ENCODE data around the gene SPOCK1. TPM values are rescaled to one million over a fixed set of nuclear protein-coding genes. Genes with fewer than 3 reads are reported as not detected.

SPOCK1 gene
- total RNA-seq, 1 donor from 2014 or later, result not detected

DNA sequence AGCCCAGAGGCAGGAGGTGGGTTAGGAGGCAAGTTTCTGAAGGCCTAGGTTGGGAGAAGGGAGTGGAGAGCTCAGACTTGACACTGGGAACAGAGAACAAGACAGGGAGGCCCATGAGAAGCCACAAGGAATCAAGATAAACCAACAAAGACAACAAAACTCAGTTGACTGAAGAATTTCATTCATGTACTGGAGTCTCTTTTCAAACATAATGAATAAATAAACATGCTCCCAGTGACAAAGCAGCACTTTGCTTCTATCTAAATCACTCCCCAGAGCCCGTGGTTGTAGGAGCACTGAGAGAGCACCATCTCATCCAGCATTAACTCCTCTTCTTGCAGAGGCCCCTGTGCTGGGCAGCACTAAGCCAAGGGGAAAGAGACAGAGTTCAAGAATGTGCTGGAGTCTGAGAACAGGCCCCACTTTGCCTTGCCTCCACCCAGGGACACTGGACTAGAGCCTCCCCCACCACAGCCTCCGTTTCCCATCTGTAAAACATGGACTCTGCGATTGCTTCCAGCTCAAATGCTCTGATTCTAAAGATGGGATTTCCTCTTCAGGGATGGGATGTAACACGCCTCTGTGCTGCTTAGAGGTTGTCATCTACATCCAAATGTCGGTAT lies 282.0 kb downstream of the SPOCK1 start:
- no peaks in the 10 kb centered on the region for H3K27me3 Mint-ChIP-seq (ENCODE audit: low read depth)
- H3K27ac Mint-ChIP-seq, result no peak overlapping the region
- no peaks in the 10 kb centered on the region for H3K4me1 Mint-ChIP-seq (ENCODE audit: low read depth)
- intact Hi-C loops (cut with micrococcal nuclease), result no loop called here
- no peak overlapping the region for H3K4me3 Mint-ChIP-seq (ENCODE audit: low read depth)
- no peak for DNase-seq (ENCODE audit: low spot score)
- H3K36me3 Mint-ChIP-seq (ENCODE audit: low read depth), result no peaks in the 10 kb centered on the region
- H3K9me3 Mint-ChIP-seq, result no peaks in the 10 kb centered on the region

DNA sequence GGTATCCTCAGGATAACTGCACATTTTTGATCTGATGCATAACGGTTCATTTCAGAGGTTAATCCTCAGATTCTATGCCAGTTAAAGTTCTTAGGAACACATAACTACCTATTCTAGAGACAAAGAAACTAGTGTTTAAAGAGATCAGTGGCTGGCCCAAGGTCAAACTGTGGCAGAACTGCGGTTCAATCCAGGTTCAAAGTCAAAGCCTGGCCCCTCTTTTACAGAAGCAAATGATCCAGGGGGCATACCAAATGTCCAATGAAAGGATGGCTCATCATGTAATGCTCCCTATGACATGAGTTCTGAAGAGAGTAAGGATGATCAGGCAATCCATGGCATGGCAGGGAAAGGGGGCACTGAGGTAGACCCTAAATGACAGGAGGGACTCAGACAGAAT lies 283.3 kb downstream of the SPOCK1 start:
- Mint-ChIP-seq H3K9me3 (no peaks in the 10 kb centered on the region), H3K4me3 (ENCODE audit: low read depth) (no peak overlapping the region), H3K27me3 (ENCODE audit: low read depth) (no peaks in the 10 kb centered on the region), H3K4me1 (ENCODE audit: low read depth) (no peaks in the 10 kb centered on the region), H3K36me3 (ENCODE audit: low read depth) (no peaks in the 10 kb centered on the region), H3K27ac (no peak overlapping the region)
- intact Hi-C loops (cut with micrococcal nuclease), result no loop called here
- no peak for DNase-seq (ENCODE audit: low spot score)

DNA sequence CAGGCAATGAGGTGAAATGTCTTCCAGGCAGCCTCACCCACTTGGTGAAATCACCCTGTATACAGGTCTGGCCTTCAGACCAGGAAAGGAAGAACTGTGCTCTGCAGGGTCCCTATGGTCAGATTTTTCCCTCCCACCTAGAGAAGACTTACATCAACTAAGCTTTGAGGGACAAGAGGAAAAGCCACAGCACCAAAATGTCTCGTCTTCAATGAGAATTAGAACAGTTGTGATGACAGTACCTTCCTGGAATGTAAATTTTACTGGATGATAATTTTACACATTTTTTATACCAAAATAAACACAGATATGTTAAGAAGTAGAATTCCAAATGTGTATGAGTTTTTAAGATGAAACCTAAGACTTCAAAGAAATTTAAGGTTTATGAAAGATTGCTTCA lies 283.9 kb downstream of the SPOCK1 start:
- Mint-ChIP-seq H3K4me1 (ENCODE audit: low read depth) (no peaks in the 10 kb centered on the region), H3K36me3 (ENCODE audit: low read depth) (no peaks in the 10 kb centered on the region), H3K27ac (no peak overlapping the region), H3K4me3 (ENCODE audit: low read depth) (no peak overlapping the region), H3K9me3 (no peaks in the 10 kb centered on the region), H3K27me3 (ENCODE audit: low read depth) (no peaks in the 10 kb centered on the region)
- intact Hi-C loops (cut with micrococcal nuclease), result no loop called here
- DNase-seq (ENCODE audit: low spot score), result no peak

DNA sequence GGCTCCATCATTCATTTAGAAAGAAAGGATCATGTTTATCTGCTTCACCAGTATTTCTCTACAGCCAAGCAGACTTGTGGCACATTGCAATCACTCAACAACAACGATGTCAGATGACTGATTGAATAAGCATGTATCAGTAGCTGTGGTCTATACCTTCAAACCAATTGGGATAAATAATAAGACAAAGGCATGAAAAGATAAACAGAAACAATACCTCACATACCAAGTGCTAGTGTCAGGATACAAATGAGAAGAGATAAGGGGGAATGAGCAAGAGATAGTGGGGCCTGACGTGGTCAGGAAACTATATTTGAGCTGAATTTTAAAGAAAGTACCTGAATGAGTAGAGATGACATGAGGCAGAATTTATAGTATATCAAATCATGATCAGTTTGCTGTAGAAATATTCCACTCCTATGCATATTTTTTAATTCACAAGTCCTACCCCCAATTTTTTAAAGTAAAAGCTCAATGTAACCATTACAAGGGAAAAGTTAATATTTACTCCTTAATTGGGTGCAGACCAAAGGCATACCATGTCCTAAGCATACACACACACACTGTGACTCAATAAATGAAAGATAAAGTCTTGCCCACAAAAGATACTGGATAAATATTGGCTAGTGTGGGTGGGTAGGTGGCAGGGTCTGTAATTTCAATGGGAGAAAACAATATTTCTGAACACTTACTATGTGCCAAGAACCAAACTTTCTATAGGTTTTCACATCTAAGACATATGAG lies 284.5 kb downstream of the SPOCK1 start:
- DNase-seq (ENCODE audit: low spot score), result no peak
- H3K4me3 Mint-ChIP-seq (ENCODE audit: low read depth), result no peak overlapping the region
- no peaks in the 10 kb centered on the region for H3K9me3 Mint-ChIP-seq
- H3K27ac Mint-ChIP-seq, result no peak overlapping the region
- no peaks in the 10 kb centered on the region for H3K36me3 Mint-ChIP-seq (ENCODE audit: low read depth)
- intact Hi-C loops (cut with micrococcal nuclease), result no loop called here
- no peaks in the 10 kb centered on the region for H3K4me1 Mint-ChIP-seq (ENCODE audit: low read depth)
- no peaks in the 10 kb centered on the region for H3K27me3 Mint-ChIP-seq (ENCODE audit: low read depth)

DNA sequence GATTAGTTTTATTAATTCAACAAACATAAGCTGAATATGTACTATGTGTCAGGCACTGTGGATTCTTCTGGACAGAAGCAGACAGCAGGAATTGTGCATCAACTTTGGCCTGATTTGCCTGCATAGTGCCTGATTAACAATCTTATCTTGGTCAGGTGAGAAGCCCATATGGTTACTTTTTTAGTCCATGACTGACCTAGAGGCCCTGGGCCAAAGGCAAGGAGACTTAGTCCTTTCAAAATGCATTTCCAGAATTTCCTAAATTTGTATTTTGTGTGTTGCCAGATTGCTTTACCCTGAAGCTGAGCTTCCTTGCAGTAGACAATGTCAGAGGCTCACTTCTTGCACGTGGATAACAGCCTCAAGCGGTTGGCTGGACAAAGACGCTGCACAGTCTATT lies 286.7 kb downstream of the SPOCK1 start:
- no peak overlapping the region for H3K27ac Mint-ChIP-seq
- H3K4me1 Mint-ChIP-seq (ENCODE audit: low read depth), result no peaks in the 10 kb centered on the region
- no peaks in the 10 kb centered on the region for H3K27me3 Mint-ChIP-seq (ENCODE audit: low read depth)
- H3K36me3 Mint-ChIP-seq (ENCODE audit: low read depth), result no peaks in the 10 kb centered on the region
- DNase-seq (ENCODE audit: low spot score), result no peak
- no peaks in the 10 kb centered on the region for H3K9me3 Mint-ChIP-seq
- no peak overlapping the region for H3K4me3 Mint-ChIP-seq (ENCODE audit: low read depth)
- intact Hi-C loops (cut with micrococcal nuclease), result no loop called here

DNA sequence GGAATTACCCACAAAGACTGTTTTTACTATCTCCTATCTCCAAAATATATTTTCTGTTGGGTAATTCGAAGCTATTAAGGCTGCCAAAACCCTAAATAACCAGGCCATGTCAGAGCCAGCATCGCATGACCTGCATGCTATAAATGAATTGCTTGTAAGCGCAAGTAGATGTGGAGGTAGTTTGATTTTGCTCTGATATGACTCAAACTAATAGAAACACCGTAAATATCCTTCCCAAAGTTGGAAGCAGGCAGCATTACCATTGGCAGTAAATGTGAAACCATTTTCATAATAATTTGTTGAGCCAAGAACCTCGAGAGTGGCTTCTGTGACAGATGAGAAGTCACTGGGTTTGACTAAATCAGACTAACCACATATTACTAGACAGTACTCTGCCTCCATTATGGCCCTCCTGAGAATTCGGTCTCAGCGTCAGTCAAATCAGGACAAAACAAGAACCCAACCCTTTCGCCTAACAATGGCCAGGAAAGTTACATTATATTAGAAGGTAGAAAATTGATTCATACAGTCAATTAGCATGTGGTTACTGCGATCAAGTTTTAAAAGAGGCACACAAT lies 289.8 kb downstream of the SPOCK1 start:
- H3K27me3 Mint-ChIP-seq (ENCODE audit: low read depth), result no peaks in the 10 kb centered on the region
- DNase-seq (ENCODE audit: low spot score), result no peak
- H3K4me3 Mint-ChIP-seq (ENCODE audit: low read depth), result no peak overlapping the region
- no peaks in the 10 kb centered on the region for H3K36me3 Mint-ChIP-seq (ENCODE audit: low read depth)
- intact Hi-C loops (cut with micrococcal nuclease), result no loop called here
- H3K9me3 Mint-ChIP-seq, result no peaks in the 10 kb centered on the region
- no peaks in the 10 kb centered on the region for H3K4me1 Mint-ChIP-seq (ENCODE audit: low read depth)
- H3K27ac Mint-ChIP-seq, result no peak overlapping the region

DNA sequence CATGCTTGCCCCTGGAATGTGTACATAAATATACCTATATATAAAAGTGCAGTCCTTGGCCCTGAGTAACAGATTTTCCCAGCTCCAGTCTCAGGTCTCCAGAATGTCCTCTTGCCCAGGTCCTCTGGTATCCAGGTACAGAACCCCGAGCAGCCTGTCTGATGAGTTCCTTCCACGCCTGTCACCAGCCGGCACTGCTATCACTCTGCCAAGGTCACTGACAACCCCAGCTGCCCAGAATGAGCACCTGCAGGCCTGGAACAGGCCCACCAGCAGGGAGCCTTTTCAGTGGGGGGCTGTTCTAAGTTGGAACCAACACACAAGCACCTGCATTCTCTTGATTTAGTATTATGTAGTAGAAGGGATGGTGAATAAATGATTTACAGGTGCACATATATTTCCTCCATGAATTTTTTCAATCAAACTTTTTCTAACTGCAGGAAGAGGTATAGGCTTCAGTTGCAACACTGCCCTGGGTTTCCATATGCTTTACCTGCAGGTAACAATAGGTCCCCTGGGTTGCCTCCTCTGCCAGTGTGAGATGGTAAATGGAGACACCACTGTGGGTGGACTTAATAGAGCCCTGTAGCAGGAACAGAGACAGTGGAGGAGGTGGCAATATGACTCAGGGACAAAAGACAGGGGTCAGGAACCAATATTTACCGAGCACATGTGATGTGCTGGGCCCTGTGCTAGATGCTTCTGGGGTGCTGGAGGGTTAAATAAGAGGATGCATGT lies 291.9 kb downstream of the SPOCK1 start:
- Mint-ChIP-seq H3K4me1 (ENCODE audit: low read depth) (no peaks in the 10 kb centered on the region), H3K36me3 (ENCODE audit: low read depth) (no peaks in the 10 kb centered on the region), H3K4me3 (ENCODE audit: low read depth) (no peak overlapping the region), H3K9me3 (no peaks in the 10 kb centered on the region), H3K27ac (no peak overlapping the region), H3K27me3 (ENCODE audit: low read depth) (no peaks in the 10 kb centered on the region)
- DNase-seq (ENCODE audit: low spot score), result no peak
- intact Hi-C loops (cut with micrococcal nuclease), result no loop called here

DNA sequence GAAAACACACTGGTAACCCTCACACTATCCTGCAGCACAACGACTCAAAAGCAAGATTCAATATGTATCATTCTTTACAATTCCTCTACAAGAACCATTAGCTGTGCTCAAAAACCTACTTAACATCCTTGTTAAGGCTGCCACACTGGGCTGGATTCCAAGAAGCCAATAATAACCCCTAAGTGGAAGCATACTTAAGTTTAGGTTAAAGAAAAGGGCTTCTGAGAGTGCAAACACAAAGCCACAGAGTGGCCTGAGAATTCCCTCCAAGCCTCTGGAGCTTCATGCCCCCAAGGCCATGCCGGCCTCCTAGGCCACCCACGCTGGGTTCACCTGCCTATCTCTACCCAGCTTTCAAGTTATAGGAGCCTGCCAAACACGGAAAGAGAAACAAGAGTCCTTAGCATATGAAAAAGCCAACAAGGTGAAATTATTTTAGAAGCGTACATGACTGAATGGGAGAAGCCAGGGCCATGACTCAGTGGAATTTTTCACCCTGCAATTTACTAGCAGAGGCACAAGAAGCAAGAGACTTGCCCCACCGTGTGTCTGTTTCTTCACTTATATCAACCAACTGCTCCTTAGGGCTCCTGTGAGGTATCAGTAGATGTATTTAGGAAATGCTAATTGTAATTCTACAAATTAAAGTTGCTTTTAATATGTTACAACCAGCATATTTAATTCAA lies 293.0 kb downstream of the SPOCK1 start:
- H3K9me3 Mint-ChIP-seq, result no peaks in the 10 kb centered on the region
- intact Hi-C loops (cut with micrococcal nuclease), result no loop called here

DNA sequence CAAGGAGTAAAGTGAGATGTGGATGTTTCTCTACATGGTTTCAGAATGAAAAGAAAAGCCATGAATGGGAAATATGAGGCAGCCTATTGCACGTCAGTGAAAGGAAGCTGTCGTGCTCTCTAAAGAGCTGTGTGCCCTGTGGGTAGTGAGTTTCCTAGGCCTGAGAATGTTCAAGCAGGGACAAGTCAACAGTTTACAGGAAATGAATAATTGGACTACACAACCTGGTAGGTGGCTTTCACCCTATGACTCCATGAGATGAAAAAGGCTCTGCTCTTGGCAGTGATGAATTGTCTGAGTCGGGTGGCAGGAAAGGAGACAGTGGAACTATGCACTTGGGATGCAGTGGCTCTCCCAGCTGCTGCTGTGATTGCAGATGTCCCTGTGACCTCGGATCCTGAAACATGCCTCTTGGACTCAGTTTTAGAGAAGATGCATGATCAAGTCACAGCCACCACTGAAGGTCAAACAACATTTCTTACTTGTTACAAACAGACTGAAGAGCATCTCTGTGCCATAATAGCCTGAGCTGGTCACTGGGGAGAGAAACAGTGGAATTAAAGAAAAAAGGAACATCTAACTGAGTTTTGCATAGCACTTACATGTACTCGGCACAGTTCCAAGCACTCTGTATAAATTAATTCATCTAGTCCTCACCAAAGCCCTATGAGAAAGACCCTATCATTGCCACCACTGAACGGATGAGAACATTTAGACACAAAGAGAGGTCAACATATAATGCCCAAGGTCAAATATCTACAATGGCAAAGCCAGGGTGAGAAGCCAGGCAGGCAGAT lies 293.7 kb downstream of the SPOCK1 start:
- DNase-seq (ENCODE audit: low spot score), result no peak
- no peaks in the 10 kb centered on the region for H3K9me3 Mint-ChIP-seq
- no peaks in the 10 kb centered on the region for H3K27me3 Mint-ChIP-seq (ENCODE audit: low read depth)
- no peaks in the 10 kb centered on the region for H3K4me1 Mint-ChIP-seq (ENCODE audit: low read depth)
- no peaks in the 10 kb centered on the region for H3K36me3 Mint-ChIP-seq (ENCODE audit: low read depth)
- H3K27ac Mint-ChIP-seq, result no peak overlapping the region
- intact Hi-C loops (cut with micrococcal nuclease), result no loop called here
- no peak overlapping the region for H3K4me3 Mint-ChIP-seq (ENCODE audit: low read depth)

More for the DNA sequence above, 293.0 kb downstream of the SPOCK1 start:
- no peaks in the 10 kb centered on the region for H3K36me3 Mint-ChIP-seq (ENCODE audit: low read depth)
- no peaks in the 10 kb centered on the region for H3K4me1 Mint-ChIP-seq (ENCODE audit: low read depth)
- H3K27me3 Mint-ChIP-seq (ENCODE audit: low read depth), result no peaks in the 10 kb centered on the region
- DNase-seq (ENCODE audit: low spot score), result no peak
- no peak overlapping the region for H3K27ac Mint-ChIP-seq
- H3K4me3 Mint-ChIP-seq (ENCODE audit: low read depth), result no peak overlapping the region

DNA sequence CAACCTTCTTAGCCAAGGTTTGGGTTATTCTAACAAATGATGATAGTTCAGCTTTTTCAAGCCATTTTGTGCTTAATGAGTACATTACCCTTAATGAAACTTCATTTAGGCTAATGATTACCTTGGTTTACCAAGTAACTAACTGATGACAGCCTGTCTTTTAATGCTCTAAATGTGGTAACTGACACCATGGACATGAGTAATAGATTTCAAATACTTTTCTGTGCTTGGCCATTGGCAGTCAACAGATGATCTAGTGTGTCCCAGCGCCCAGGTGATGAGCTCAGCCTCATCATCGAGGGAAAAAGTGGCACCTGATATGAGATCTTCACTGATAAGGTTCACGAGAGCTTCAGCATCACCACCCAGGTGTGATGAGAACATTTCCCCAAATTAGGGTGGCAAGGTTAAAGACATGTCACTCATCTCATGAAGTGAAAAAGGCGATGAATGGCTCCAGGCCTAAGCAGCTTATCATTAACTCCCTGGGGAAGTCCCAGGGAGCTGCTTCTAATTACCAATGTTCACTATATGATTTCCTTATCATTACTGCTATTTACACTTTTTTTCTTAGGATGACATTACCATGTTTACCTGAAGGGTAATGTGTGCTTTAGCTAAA lies 296.0 kb downstream of the SPOCK1 start:
- H3K27me3 Mint-ChIP-seq (ENCODE audit: low read depth), result no peaks in the 10 kb centered on the region
- H3K4me1 Mint-ChIP-seq (ENCODE audit: low read depth), result no peaks in the 10 kb centered on the region
- intact Hi-C loops (cut with micrococcal nuclease), result no loop called here
- no peak overlapping the region for H3K27ac Mint-ChIP-seq
- no peak for DNase-seq (ENCODE audit: low spot score)
- no peaks in the 10 kb centered on the region for H3K9me3 Mint-ChIP-seq
- no peaks in the 10 kb centered on the region for H3K36me3 Mint-ChIP-seq (ENCODE audit: low read depth)
- H3K4me3 Mint-ChIP-seq (ENCODE audit: low read depth), result no peak overlapping the region

DNA sequence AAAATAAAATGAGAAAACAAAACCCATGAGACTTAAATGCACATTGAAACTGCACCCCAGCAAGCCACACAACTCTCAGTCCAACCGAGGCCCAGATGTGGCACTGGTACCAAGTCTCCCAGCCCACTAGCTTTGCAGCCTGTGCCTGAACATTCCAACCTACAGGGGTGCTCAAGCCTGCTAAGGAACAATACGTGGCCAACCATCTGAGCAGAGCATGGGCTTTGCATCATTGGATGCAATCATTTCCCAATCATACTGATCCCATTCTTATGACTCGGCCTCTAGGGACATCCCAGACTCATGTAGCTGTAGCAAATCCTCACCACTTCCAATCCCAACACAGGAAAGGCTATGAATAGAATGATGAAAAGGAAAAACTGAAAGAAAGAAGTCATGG lies 297.2 kb downstream of the SPOCK1 start:
- no peaks in the 10 kb centered on the region for H3K9me3 Mint-ChIP-seq
- no peaks in the 10 kb centered on the region for H3K36me3 Mint-ChIP-seq (ENCODE audit: low read depth)

More for the DNA sequence above, 297.2 kb downstream of the SPOCK1 start:
- Mint-ChIP-seq H3K4me3 (ENCODE audit: low read depth) (no peak overlapping the region), H3K4me1 (ENCODE audit: low read depth) (no peaks in the 10 kb centered on the region), H3K27ac (no peak overlapping the region), H3K27me3 (ENCODE audit: low read depth) (no peaks in the 10 kb centered on the region)
- DNase-seq (ENCODE audit: low spot score), result no peak
- intact Hi-C loops (cut with micrococcal nuclease), result no loop called here
